ENCODE measurements around the gene TEX14. TPM values are rescaled to one million over a fixed set of nuclear protein-coding genes. Genes with fewer than 3 reads are reported as not detected.

TEX14 gene, protein sequence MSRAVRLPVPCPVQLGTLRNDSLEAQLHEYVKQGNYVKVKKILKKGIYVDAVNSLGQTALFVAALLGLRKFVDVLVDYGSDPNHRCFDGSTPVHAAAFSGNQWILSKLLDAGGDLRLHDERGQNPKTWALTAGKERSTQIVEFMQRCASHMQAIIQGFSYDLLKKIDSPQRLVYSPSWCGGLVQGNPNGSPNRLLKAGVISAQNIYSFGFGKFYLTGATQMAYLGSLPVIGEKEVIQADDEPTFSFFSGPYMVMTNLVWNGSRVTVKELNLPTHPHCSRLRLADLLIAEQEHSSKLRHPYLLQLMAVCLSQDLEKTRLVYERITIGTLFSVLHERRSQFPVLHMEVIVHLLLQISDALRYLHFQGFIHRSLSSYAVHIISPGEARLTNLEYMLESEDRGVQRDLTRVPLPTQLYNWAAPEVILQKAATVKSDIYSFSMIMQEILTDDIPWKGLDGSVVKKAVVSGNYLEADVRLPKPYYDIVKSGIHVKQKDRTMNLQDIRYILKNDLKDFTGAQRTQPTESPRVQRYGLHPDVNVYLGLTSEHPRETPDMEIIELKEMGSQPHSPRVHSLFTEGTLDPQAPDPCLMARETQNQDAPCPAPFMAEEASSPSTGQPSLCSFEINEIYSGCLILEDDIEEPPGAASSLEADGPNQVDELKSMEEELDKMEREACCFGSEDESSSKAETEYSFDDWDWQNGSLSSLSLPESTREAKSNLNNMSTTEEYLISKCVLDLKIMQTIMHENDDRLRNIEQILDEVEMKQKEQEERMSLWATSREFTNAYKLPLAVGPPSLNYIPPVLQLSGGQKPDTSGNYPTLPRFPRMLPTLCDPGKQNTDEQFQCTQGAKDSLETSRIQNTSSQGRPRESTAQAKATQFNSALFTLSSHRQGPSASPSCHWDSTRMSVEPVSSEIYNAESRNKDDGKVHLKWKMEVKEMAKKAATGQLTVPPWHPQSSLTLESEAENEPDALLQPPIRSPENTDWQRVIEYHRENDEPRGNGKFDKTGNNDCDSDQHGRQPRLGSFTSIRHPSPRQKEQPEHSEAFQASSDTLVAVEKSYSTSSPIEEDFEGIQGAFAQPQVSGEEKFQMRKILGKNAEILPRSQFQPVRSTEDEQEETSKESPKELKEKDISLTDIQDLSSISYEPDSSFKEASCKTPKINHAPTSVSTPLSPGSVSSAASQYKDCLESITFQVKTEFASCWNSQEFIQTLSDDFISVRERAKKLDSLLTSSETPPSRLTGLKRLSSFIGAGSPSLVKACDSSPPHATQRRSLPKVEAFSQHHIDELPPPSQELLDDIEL (N-terminal part only)
- total RNA-seq (under 1 TPM; 0.11 to 0.20 TPM), polyA plus RNA-seq (not detected)

DNA sequence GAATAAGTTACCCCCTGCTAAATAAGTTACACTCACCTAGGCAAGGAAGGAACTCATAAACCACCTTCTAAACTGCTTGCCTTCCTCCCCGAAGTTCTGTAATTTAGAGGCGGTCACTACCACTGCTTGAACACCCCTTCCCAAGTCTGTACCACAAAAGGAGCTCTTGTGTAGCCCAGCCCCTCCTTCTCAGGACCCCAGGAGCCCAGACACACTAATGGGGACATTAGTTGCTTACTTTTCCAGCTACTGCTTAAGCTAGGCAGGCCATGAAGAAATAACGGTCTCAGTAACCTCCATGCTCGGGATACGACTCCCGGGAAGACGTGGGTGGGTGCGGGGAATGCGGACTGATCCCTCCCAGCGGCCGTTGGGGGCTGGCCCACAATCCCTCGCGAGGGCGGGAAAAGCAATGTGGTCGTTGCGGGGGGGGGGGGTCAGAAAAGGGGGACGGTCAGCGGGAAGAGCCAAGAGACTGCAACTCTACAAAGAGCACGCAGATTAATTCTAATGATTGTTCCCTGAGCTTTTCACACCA lies at the start of gene TEX14:
Gene TEX14 (minus strand): TSS at position 345 of the 538 bp plus-strand sequence. CDS start 40,044 bp downstream, outside the sequence.
- Mint-ChIP-seq H3K27me3 (no peaks in the 10 kb centered on the region), H3K4me3 (peak within 1 kb of the TSS; percentile 88 to 97 (median 94)), H3K9me3 (no peaks in the 10 kb centered on the region), H3K4me1 (peaks cover 25 to 37% (median 25%) of the 10 kb centered on the region in 3 donors), H3K36me3 (peaks cover 0 to 20% (median 0%) of the 10 kb centered on the region in 3 donors), H3K27ac (peak within 1 kb of the TSS; percentile 83 to 98 (median 92))
- ChIA-PET CTCF (interaction anchor here (0.7 to 1.1 kb wide), 2 partner anchors 9 to 24 kb away, joined by 3 read pairs; no protein-coding TSS in a partner anchor), POLR2A (interaction anchor here (0.8 to 1.6 kb wide), 4 partner anchors 32 to 173 kb away, joined by 3 to 12 read pairs (median 6); no protein-coding TSS in a partner anchor)
- Histone ChIP-seq H3K9me3 (ENCODE audit: low read length) (no peaks in the 10 kb centered on the region), H3K36me3 (ENCODE audit: insufficient read depth, low read length) (no peaks in the 10 kb centered on the region), H3K4me1 (ENCODE audit: insufficient read depth, low read length) (peaks cover 16% of the 10 kb centered on the region), H3K27me3 (ENCODE audit: insufficient read depth, low read length, poor library complexity, severe bottlenecking) (no peaks in the 10 kb centered on the region), H3K4me3 (ENCODE audit: low read length) (peak within 1 kb of the TSS; percentile 88), H3K27ac (ENCODE audit: low read depth, low read length) (peak within 1 kb of the TSS; percentile 81)
- no peak for DNase-seq

DNA sequence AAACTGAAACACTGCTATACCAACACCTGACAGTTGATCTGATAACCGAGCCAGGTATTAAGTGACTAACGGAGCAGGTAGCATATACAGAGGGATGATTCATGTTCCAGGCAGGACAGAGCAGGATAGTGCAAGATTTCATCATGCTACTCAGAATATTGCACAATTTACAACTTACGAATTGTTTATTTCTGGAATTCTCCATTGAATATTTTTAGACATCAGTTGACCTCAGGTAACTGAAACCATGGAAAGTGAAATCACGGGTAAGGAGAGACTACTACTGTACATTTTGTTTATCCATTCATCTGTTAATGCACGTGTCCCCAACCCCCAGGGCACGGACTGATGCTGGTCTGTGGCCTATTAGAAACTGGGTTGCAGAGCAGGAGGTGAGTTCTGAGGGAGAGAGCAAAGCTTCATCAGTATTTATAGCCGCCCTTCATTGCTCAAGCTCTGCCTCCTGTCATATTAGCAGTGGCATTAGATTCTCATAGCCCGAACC lies 49.3 kb upstream of the TEX14 start:
- Mint-ChIP-seq H3K9me3 (no peaks in the 10 kb centered on the region), H3K4me1 (no peaks in the 10 kb centered on the region), H3K36me3 (no peaks in the 10 kb centered on the region), H3K27ac (no peak overlapping the region), H3K27me3 (no peaks in the 10 kb centered on the region), H3K4me3 (no peak overlapping the region)
- Histone ChIP-seq H3K9me3 (ENCODE audit: low read length) (no peaks in the 10 kb centered on the region), H3K27ac (ENCODE audit: low read depth, low read length) (no peak overlapping the region), H3K4me1 (ENCODE audit: insufficient read depth, low read length) (no peaks in the 10 kb centered on the region), H3K36me3 (ENCODE audit: insufficient read depth, low read length) (no peaks in the 10 kb centered on the region), H3K4me3 (ENCODE audit: low read length) (no peak overlapping the region), H3K27me3 (ENCODE audit: insufficient read depth, low read length, poor library complexity, severe bottlenecking) (no peaks in the 10 kb centered on the region)
- ChIA-PET CTCF (no interaction called here), POLR2A (no interaction called here)
- DNase-seq, result no peak

DNA sequence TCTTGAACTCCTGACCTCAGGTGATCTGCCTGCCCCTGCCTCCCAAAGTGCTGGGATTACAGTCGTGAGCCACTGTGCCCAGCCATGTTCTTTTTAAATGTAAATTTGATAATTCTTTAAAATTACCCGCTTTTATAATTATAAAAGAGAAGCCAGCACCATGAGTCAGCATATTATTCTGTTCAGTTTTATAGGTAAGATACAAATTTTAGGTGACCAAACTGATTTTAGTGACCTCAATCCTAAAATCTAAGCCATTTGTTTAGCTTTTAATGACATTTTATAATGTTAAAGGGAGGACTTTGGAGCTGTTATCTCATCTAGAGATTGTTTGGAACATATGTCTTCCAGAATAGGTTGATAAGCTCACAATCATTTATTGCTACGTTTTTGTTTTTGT lies 43.0 kb upstream of the TEX14 start:
- ChIA-PET POLR2A (no interaction called here), CTCF (no interaction called here)
- Histone ChIP-seq H3K36me3 (ENCODE audit: insufficient read depth, low read length) (no peaks in the 10 kb centered on the region), H3K27ac (ENCODE audit: low read depth, low read length) (no peak overlapping the region), H3K9me3 (ENCODE audit: low read length) (no peaks in the 10 kb centered on the region), H3K27me3 (ENCODE audit: insufficient read depth, low read length, poor library complexity, severe bottlenecking) (no peaks in the 10 kb centered on the region), H3K4me1 (ENCODE audit: insufficient read depth, low read length) (no peaks in the 10 kb centered on the region), H3K4me3 (ENCODE audit: low read length) (no peak overlapping the region)
- H3K27me3 Mint-ChIP-seq, result no peaks in the 10 kb centered on the region
- no peak for DNase-seq
- H3K4me1 Mint-ChIP-seq, result no peaks in the 10 kb centered on the region
- H3K9me3 Mint-ChIP-seq, result no peaks in the 10 kb centered on the region
- H3K4me3 Mint-ChIP-seq, result no peak overlapping the region
- H3K27ac Mint-ChIP-seq, result no peak overlapping the region
- H3K36me3 Mint-ChIP-seq, result peaks cover 0 to 23% (median 2%) of the 10 kb centered on the region in 3 donors

DNA sequence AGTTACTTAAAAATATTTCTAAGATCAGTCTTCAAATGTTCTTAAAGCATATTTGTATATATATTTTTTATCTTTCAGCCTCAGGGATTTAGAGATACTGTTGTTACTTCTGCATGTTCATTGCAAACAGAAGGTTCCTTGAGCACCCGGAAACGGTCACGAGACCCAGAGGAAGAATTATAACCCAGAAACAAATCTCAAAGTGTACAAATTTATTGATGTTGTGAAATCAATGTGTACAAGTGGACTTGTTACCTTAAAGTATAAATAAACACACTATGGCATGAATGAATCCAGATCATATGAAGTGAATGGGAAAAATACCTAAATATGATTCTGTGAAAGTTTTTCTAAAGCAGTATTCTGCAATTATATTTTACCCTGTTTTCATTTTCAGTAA lies 42.2 kb upstream of the TEX14 start:
- no peak overlapping the region for H3K27ac ChIP-seq (ENCODE audit: low read depth, low read length)
- CTCF ChIA-PET, result no interaction called here
- Mint-ChIP-seq H3K4me3 (no peak overlapping the region), H3K9me3 (no peaks in the 10 kb centered on the region), H3K4me1 (no peaks in the 10 kb centered on the region), H3K36me3 (peaks cover 0 to 26% (median 2%) of the 10 kb centered on the region in 3 donors), H3K27me3 (no peaks in the 10 kb centered on the region), H3K27ac (no peak overlapping the region)
- no peak overlapping the region for H3K4me3 ChIP-seq (ENCODE audit: low read length)
- no peaks in the 10 kb centered on the region for H3K36me3 ChIP-seq (ENCODE audit: insufficient read depth, low read length)
- H3K9me3 ChIP-seq (ENCODE audit: low read length), result no peaks in the 10 kb centered on the region
- no peak for DNase-seq
- no peaks in the 10 kb centered on the region for H3K27me3 ChIP-seq (ENCODE audit: insufficient read depth, low read length, poor library complexity, severe bottlenecking)
- POLR2A ChIA-PET, result no interaction called here
- H3K4me1 ChIP-seq (ENCODE audit: insufficient read depth, low read length), result no peaks in the 10 kb centered on the region

DNA sequence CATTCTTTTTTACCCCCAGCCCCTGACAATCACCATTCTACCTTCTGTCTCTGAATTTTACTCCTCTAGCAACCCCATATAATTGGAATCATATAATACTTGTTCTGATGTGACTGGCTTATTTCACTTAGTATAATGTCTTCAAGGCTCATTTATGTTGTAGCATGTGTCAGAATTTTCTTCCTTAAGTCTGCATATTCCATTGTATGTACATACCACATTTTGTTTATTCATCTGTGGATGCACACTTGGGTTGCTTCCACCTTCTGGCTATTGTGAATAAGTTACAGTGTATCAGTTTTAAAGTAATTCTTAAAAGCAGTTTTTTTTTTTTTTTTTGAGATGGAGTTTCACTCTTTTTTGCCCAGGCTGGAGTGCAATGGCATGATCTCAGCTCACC lies 39.1 kb upstream of the TEX14 start:
- H3K4me1 Mint-ChIP-seq, result no peaks in the 10 kb centered on the region
- POLR2A ChIA-PET, result no interaction called here
- DNase-seq, result no peak
- H3K4me1 ChIP-seq (ENCODE audit: insufficient read depth, low read length), result no peaks in the 10 kb centered on the region
- H3K36me3 ChIP-seq (ENCODE audit: insufficient read depth, low read length), result no peaks in the 10 kb centered on the region
- H3K4me3 ChIP-seq (ENCODE audit: low read length), result no peak overlapping the region
- no peak overlapping the region for H3K27ac ChIP-seq (ENCODE audit: low read depth, low read length)
- H3K27me3 ChIP-seq (ENCODE audit: insufficient read depth, low read length, poor library complexity, severe bottlenecking), result no peaks in the 10 kb centered on the region
- H3K9me3 ChIP-seq (ENCODE audit: low read length), result no peaks in the 10 kb centered on the region
- no peaks in the 10 kb centered on the region for H3K27me3 Mint-ChIP-seq
- peak overlapping the region in 1 of 8 donors; percentile 18 for H3K27ac Mint-ChIP-seq
- CTCF ChIA-PET, result interaction anchor here (0.7 kb wide), 1 partner anchor 12 kb away, joined by 3 read pairs; no protein-coding TSS in a partner anchor
- no peaks in the 10 kb centered on the region for H3K9me3 Mint-ChIP-seq
- H3K4me3 Mint-ChIP-seq, result no peak overlapping the region
- peaks cover 0 to 33% (median 2%) of the 10 kb centered on the region in 3 donors for H3K36me3 Mint-ChIP-seq

DNA sequence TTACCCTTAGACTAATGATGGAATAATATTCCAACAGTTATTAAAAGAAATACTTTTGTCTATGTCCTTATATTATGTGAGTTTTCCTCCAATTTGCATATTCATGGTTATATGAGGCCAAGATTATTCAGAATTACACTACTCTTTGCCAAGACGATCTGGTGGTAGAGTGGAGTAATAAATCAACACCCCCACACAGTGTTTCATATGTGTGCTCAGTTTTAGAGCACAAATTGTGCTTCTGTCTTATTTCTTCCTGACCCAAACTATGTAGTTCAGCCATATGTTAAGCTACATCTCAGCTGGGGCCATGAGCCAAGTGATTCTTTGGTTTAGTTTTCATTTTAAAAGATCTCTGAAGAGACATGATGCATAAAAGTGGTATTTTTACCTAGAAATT lies 37.0 kb upstream of the TEX14 start:
- peaks cover 0 to 39% (median 3%) of the 10 kb centered on the region in 3 donors for H3K36me3 Mint-ChIP-seq
- H3K27ac Mint-ChIP-seq, result peak overlapping the region in 3 of 8 donors; percentile 29 to 50 (median 33)
- ChIA-PET CTCF (interaction anchor here (0.8 kb wide), 1 partner anchor 18 kb away, joined by 3 read pairs; no protein-coding TSS in a partner anchor), POLR2A (no interaction called here)
- no peak for DNase-seq
- Histone ChIP-seq H3K9me3 (ENCODE audit: low read length) (no peaks in the 10 kb centered on the region), H3K36me3 (ENCODE audit: insufficient read depth, low read length) (no peaks in the 10 kb centered on the region), H3K27ac (ENCODE audit: low read depth, low read length) (no peak overlapping the region), H3K4me1 (ENCODE audit: insufficient read depth, low read length) (no peaks in the 10 kb centered on the region), H3K27me3 (ENCODE audit: insufficient read depth, low read length, poor library complexity, severe bottlenecking) (no peaks in the 10 kb centered on the region), H3K4me3 (ENCODE audit: low read length) (no peak overlapping the region)
- H3K4me1 Mint-ChIP-seq, result no peaks in the 10 kb centered on the region
- H3K4me3 Mint-ChIP-seq, result no peak overlapping the region
- H3K9me3 Mint-ChIP-seq, result no peaks in the 10 kb centered on the region
- no peaks in the 10 kb centered on the region for H3K27me3 Mint-ChIP-seq

DNA sequence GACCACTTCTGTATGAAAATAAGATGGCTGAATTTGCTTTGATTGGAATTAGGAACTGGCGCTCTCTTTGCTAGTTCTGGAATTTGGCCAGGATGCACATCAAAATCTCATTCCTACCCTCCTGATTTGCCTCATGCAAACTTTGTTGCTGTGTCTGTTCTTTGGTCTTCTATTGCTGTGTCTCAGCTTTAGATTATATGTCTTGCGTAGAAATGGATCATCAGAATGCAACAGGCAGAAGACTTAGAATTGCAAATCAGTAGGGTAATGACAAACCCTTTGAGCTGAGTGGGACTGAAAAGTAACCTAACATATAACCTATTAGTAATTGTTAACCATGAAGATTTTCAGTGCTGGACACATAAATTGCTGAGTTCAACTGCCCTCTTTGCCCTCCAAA lies 30.9 kb upstream of the TEX14 start:
- H3K4me3 Mint-ChIP-seq, result no peak overlapping the region
- H3K27me3 Mint-ChIP-seq, result no peaks in the 10 kb centered on the region
- H3K27ac Mint-ChIP-seq, result no peak overlapping the region
- no peak overlapping the region for H3K27ac ChIP-seq (ENCODE audit: low read depth, low read length)
- no peak for DNase-seq
- peaks cover 0 to 57% (median 4%) of the 10 kb centered on the region in 3 donors for H3K36me3 Mint-ChIP-seq
- H3K9me3 ChIP-seq (ENCODE audit: low read length), result no peaks in the 10 kb centered on the region
- H3K4me1 ChIP-seq (ENCODE audit: insufficient read depth, low read length), result no peaks in the 10 kb centered on the region
- H3K9me3 Mint-ChIP-seq, result no peaks in the 10 kb centered on the region
- no peaks in the 10 kb centered on the region for H3K4me1 Mint-ChIP-seq
- CTCF ChIA-PET, result no interaction called here
- peaks cover 5% of the 10 kb centered on the region for H3K36me3 ChIP-seq (ENCODE audit: insufficient read depth, low read length)
- no peak overlapping the region for H3K4me3 ChIP-seq (ENCODE audit: low read length)
- H3K27me3 ChIP-seq (ENCODE audit: insufficient read depth, low read length, poor library complexity, severe bottlenecking), result no peaks in the 10 kb centered on the region
- POLR2A ChIA-PET, result no interaction called here

Measured in CD8-positive, alpha-beta memory T cell (primary cell).